ENCODE measurements around the gene MPP7.

MPP7 gene

GRCh38 chr10:28266449-28267224, 36.2 kb downstream of the MPP7 start:
- no peak for DNase-seq

GRCh38 chr10:28263136-28263857, 39.6 kb downstream of the MPP7 start:
- DNase-seq = no peak

DNA sequence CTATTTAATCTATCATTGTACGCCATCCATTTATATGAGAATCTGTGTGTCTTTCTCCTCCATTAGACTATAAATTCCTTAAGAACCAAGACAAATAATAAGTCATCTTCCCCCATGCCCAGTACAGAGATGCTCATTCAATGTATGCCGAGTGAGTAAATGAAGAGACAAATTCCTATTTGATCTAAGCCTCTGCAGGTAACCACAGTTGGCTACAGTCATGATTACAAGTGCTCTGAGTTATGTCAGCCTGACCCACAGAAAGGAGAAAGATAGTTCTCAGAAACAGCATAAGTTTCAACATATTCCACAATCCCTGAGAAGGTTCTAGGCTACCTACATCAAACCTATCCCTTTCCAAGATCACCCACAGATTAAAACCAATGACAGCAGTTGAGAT, 46.1 kb downstream of the MPP7 start:
- DNase-seq = no peak

- DNase-seq = no peak
Measured at GRCh38 chr10:28254290-28254985, 48.4 kb downstream of the MPP7 start.

GRCh38 chr10:28253169-28253785, 49.6 kb downstream of the MPP7 start:
- no peak for DNase-seq
